ENCODE results near the gene C4orf17. TPM values are rescaled to one million over a fixed set of nuclear protein-coding genes. Genes with fewer than 3 reads are reported as not detected.

C4orf17 gene
- total RNA-seq, 1 donor from 2014 or later, result not detected

GRCh38 chr4:99587803-99588202 is 77.0 kb downstream of the C4orf17 start:
- Histone ChIP-seq H4K20me1 (ENCODE audit: insufficient read depth, low read length) (no peaks in the 10 kb centered on the region), H3K4me1 (ENCODE audit: insufficient read depth, low read length) (no peaks in the 10 kb centered on the region), H3K4me2 (ENCODE audit: low read length) (no peak overlapping the region), H2AFZ (ENCODE audit: low read depth, low read length) (no peak overlapping the region), H3K79me2 (ENCODE audit: insufficient read depth, low read length) (no peaks in the 10 kb centered on the region), H3K27me3 (ENCODE audit: insufficient read depth, low read length) (no peaks in the 10 kb centered on the region), H3K4me3 (ENCODE audit: insufficient read depth, low read depth, low read length) (no peak overlapping the region), H3K36me3 (ENCODE audit: insufficient read depth, low read length) (no peaks in the 10 kb centered on the region), H3K27ac (ENCODE audit: low read depth, low read length) (no peak overlapping the region), H3K9me3 (ENCODE audit: insufficient read depth, low read depth, low read length) (no peaks in the 10 kb centered on the region), H3K9ac (ENCODE audit: low read length) (no peak overlapping the region)
- H3K4me3 Mint-ChIP-seq (ENCODE audit: unreplicated experiment), result no peak overlapping the region
- peak overlapping the region; percentile 16 for H3K27ac Mint-ChIP-seq (ENCODE audit: unreplicated experiment)
- DNase-seq (ENCODE audit: low read depth) (peak; percentile 23), FAIRE-seq (no peak)
- H3K9me3 Mint-ChIP-seq (ENCODE audit: unreplicated experiment), result no peaks in the 10 kb centered on the region
- TF ChIP-seq, protein P1, sequence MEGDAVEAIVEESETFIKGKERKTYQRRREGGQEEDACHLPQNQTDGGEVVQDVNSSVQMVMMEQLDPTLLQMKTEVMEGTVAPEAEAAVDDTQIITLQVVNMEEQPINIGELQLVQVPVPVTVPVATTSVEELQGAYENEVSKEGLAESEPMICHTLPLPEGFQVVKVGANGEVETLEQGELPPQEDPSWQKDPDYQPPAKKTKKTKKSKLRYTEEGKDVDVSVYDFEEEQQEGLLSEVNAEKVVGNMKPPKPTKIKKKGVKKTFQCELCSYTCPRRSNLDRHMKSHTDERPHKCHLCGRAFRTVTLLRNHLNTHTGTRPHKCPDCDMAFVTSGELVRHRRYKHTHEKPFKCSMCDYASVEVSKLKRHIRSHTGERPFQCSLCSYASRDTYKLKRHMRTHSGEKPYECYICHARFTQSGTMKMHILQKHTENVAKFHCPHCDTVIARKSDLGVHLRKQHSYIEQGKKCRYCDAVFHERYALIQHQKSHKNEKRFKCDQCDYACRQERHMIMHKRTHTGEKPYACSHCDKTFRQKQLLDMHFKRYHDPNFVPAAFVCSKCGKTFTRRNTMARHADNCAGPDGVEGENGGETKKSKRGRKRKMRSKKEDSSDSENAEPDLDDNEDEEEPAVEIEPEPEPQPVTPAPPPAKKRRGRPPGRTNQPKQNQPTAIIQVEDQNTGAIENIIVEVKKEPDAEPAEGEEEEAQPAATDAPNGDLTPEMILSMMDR (IDR thresholded peaks at IDR 0.05; ENCODE audit: insufficient read depth, low read depth, low read length), result no peak
- no peak for TF ChIP-seq EZH2 (IDR thresholded peaks at IDR 0.05; ENCODE audit: insufficient read depth, low read length)
- no peaks in the 10 kb centered on the region for H3K27me3 Mint-ChIP-seq (ENCODE audit: low read depth, unreplicated experiment)
- H3K4me1 Mint-ChIP-seq (ENCODE audit: low read depth, unreplicated experiment), result peaks cover 14% of the 10 kb centered on the region
- H3K36me3 Mint-ChIP-seq (ENCODE audit: low read depth, unreplicated experiment), result no peaks in the 10 kb centered on the region

DNA sequence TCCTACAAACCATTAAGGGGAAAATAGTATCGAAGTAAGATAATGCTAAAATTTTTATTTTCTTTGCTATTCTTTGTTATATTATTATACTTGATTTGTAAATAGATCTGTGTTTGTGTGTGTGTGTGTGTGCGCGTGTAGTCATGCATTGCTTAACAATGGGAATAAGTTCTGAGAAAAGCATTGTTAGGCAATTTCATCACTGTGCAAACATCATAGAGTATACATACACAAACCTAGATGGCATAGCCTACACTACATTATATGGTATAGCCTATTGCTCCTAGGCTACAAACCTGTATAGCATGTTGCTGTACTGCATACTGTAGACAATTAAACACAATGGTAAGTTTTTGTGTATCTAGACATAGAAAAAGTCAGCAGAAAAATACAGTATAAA is 80.9 kb downstream of the C4orf17 start:
- Histone ChIP-seq H3K9ac (ENCODE audit: low read length) (no peak overlapping the region), H4K20me1 (ENCODE audit: insufficient read depth, low read length) (no peaks in the 10 kb centered on the region), H3K36me3 (ENCODE audit: insufficient read depth, low read length) (no peaks in the 10 kb centered on the region), H3K4me1 (ENCODE audit: insufficient read depth, low read length) (no peaks in the 10 kb centered on the region), H3K27me3 (ENCODE audit: insufficient read depth, low read length) (no peaks in the 10 kb centered on the region), H3K9me3 (ENCODE audit: insufficient read depth, low read depth, low read length) (no peaks in the 10 kb centered on the region), H3K27ac (ENCODE audit: low read depth, low read length) (no peak overlapping the region), H3K4me3 (ENCODE audit: insufficient read depth, low read depth, low read length) (no peak overlapping the region), H3K4me2 (ENCODE audit: low read length) (no peak overlapping the region), H2AFZ (ENCODE audit: low read depth, low read length) (no peak overlapping the region), H3K79me2 (ENCODE audit: insufficient read depth, low read length) (no peaks in the 10 kb centered on the region)
- Mint-ChIP-seq H3K9me3 (ENCODE audit: unreplicated experiment) (no peaks in the 10 kb centered on the region), H3K36me3 (ENCODE audit: low read depth, unreplicated experiment) (no peaks in the 10 kb centered on the region), H3K27ac (ENCODE audit: unreplicated experiment) (no peak overlapping the region), H3K4me3 (ENCODE audit: unreplicated experiment) (no peak overlapping the region), H3K4me1 (ENCODE audit: low read depth, unreplicated experiment) (peaks cover 14% of the 10 kb centered on the region), H3K27me3 (ENCODE audit: low read depth, unreplicated experiment) (no peaks in the 10 kb centered on the region)
- DNase-seq (ENCODE audit: low read depth) (no peak), FAIRE-seq (no peak)
- TF ChIP-seq EZH2 (IDR thresholded peaks at IDR 0.05; ENCODE audit: insufficient read depth, low read length), result no peak
- TF ChIP-seq, protein P1 (IDR thresholded peaks at IDR 0.05; ENCODE audit: insufficient read depth, low read depth, low read length), result no peak

Other genes with a start within 250 kb of the C4orf17 start
- not detected in 2 replicates for gene ADH1A, start 220.0 kb upstream of the C4orf17 start, total RNA-seq
- gene ADH1B, start 189.6 kb upstream of the C4orf17 start, total RNA-seq, result not detected in 2 replicates
- gene ADH1C, start 158.3 kb upstream of the C4orf17 start, total RNA-seq, result not detected in 2 replicates
- not detected in 2 replicates for gene ADH7, start 75.7 kb upstream of the C4orf17 start, total RNA-seq
- gene TRMT10A, start 53.0 kb downstream of the C4orf17 start, total RNA-seq, result 9.6 and 11.8 TPM in 2 replicates
- 0.29 and 0.41 TPM in 2 replicates for gene MTTP, start 63.8 kb downstream of the C4orf17 start, total RNA-seq
- gene C4orf54, start 146.8 kb downstream of the C4orf17 start, total RNA-seq, result not detected in 2 replicates